Measurements from ENCODE around the gene SPDYE17.
"Not testable (repeated sequence)": the region's sequence is repeated elsewhere in the genome, so short reads cannot be mapped to it uniquely, and the experiment has no call there.

SPDYE17 gene

GRCh38 chr7:76999474-77000107 lies 32.6 kb downstream of the SPDYE17 start:
- DNase-seq (ENCODE audit: low read depth); H3K4me3 ChIP-seq (ENCODE audit: low read length): not testable (repeated sequence)

DNA sequence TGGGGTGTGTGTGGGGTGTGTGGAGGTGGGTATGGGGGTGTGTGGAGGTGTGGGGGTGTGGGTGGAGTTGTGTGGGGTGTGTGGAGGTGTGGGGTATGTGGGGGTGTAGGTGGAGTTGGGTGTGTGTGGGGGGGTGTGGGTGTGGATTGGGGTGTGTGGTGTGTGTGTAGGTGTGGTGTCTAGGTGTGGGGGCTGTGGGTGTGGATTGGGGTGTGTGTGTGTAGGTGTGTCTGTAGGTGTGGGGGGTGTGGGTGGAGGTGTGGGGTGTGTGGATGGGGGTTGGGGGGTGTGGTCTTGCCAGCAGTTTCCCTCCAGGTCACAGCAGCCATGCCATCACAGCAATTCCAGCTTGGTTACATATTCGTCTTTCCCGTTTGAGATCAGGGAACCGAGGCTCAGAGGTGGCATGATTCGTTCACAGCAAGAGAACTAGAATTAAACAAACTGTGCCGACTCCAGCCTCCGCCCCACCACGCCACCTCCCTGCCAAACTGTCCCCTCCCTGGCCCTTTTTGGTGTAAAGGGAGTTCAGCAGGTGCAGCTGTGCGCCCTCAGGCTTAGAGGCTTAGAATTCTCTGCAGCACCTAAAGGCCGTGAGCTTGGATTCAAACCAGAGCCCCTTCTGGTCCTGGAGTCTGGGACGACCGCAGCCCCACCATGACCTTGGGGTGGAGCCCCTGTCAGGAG lies 33.3 kb downstream of the SPDYE17 start:
- H3K4me3 ChIP-seq (ENCODE audit: low read length); DNase-seq (ENCODE audit: low read depth): not testable (repeated sequence)

DNA sequence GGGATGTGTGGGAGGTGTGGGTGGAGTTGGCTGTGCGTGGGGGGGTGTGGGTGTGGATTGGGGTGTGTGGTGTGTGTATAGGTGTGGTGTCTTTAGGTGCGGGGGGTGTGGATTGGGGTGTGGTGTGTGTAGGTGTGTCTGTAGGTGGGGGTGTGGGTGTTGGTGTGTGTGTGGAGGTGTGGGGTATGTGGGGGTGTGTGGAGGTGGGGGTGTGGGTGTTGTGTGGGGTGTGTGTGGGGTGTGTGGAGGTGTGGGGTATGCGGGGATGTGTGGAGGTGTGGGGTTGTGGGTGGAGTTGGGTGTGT lies 33.9 kb downstream of the SPDYE17 start:
- no peak for DNase-seq (ENCODE audit: low read depth)
- TF ChIP-seq, protein P1, sequence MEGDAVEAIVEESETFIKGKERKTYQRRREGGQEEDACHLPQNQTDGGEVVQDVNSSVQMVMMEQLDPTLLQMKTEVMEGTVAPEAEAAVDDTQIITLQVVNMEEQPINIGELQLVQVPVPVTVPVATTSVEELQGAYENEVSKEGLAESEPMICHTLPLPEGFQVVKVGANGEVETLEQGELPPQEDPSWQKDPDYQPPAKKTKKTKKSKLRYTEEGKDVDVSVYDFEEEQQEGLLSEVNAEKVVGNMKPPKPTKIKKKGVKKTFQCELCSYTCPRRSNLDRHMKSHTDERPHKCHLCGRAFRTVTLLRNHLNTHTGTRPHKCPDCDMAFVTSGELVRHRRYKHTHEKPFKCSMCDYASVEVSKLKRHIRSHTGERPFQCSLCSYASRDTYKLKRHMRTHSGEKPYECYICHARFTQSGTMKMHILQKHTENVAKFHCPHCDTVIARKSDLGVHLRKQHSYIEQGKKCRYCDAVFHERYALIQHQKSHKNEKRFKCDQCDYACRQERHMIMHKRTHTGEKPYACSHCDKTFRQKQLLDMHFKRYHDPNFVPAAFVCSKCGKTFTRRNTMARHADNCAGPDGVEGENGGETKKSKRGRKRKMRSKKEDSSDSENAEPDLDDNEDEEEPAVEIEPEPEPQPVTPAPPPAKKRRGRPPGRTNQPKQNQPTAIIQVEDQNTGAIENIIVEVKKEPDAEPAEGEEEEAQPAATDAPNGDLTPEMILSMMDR (conservative IDR thresholded peaks at IDR 0.05; ENCODE audit: low read length) = no peak
- H3K4me3 ChIP-seq (ENCODE audit: low read length) = no peak overlapping the region

GRCh38 chr7:76997381-76998284 lies 34.5 kb downstream of the SPDYE17 start:
- no peak overlapping the region for H3K4me3 ChIP-seq (ENCODE audit: low read length)
- TF ChIP-seq, protein P1 (conservative IDR thresholded peaks at IDR 0.05; ENCODE audit: low read length) = no peak
- DNase-seq (ENCODE audit: low read depth) = no peak

DNA sequence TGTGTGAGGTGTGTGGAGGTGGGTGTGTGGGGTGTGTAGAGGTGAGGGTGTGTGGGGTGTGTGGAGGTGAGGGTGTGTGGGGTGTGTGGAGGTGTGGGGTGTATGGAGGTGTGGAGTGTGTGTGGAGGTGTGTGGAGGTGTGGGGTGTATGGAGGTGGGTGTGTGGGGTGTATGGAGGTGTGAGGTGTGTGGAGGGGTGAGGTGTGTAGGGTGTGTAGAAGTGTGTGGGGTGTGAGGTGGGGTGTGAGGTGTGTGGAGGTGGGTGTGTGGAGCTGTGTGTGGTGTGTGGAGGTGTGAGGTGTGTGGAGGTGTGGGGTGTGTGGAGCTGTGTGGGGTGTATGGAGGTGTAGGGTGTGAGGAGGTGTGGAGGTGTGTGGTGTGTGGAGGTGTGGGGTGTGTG lies 35.2 kb downstream of the SPDYE17 start:
- H3K4me3 ChIP-seq (ENCODE audit: low read length); DNase-seq (ENCODE audit: low read depth): not testable (repeated sequence)

GRCh38 chr7:76994286-76994685 lies 37.9 kb downstream of the SPDYE17 start:
- H3K4me3 ChIP-seq (ENCODE audit: low read length); DNase-seq (ENCODE audit: low read depth): not testable (repeated sequence)

DNA sequence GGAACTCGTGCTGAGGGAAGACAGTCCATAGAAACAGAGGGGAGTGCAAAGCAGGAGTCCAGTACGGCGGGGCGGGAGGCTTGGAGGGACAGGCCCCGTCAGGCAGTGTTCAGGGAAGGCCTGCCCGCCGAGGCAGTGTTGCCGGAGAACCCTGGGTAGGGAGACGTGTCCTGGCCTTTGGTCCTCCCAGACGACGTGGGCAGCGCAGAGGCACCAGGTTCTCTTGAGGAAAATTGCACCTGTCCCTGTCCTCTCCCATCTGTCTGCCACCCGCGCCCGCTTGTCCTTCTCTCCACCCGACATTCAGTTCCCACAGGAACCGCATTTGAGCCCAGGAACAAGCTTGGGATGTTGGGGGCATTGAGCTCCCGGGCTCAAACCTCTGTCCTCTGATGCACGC lies 38.3 kb downstream of the SPDYE17 start:
- not testable (repeated sequence) for H3K4me3 ChIP-seq (ENCODE audit: low read length); DNase-seq (ENCODE audit: low read depth)

DNA sequence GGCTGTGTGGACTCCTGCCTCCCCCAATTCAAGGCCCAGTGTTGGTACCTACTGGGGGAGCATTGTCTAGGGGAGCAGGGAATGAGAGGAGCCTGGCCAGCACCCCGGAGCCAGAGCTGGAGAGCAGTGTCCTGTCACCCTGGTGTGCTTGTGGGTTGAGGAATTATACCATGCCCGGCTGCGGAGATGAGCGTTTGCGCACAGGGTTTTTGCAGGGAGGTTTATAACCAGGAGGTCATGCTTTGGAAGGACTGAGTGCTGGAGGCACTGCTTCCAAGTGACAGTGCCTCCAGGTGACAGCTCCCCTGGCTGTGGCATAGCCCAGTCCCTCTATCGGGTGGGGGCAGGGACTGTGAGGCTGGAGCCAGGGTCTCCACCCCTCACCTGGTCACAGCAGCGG lies 39.3 kb downstream of the SPDYE17 start:
- not testable (repeated sequence) for DNase-seq (ENCODE audit: low read depth)

DNA sequence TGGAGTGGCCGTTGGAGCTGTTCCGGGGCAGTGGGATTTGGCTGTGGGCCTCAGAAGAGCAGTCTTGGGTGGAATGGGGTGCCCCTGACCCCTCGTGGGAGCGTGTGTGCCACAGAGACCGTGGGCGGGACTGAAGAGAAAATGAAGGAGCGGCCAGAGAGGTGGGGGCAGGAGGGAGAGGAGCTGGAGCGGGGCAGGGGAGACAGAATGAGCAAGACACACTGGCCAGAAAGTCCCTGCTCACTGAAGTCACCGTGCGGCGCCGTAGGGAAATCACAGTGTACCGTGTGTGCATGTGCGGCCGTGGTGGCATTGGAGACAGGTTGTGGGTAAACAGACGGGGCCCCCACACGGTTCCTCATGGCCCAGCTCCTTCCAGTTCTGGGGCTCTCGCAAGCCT lies 40.0 kb downstream of the SPDYE17 start:
- DNase-seq (ENCODE audit: low read depth); H3K4me3 ChIP-seq (ENCODE audit: low read length): not testable (repeated sequence)

More for the DNA sequence above, 39.3 kb downstream of the SPDYE17 start:
- not testable (repeated sequence) for H3K4me3 ChIP-seq (ENCODE audit: low read length)

DNA sequence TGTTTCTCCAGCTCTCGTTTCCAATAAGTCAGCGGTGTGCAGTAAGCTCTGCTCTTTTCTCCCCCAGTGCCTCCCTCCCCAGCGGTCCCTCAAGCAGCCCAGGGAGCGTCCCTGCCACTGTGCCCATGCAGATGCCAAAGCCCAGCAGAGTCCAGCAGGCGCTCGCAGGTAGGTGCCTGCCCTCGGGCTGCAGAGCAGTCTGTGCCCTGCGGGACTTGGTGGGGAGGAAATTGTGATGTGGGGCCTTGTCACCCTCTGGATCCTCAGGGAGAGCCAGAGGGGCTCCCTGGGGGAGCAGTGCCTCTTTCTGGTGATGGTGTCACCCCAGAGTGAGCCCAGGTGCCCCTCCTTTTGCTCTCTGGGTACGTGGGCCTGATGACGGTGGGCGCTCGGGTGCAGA lies 42.0 kb downstream of the SPDYE17 start:
- not testable (repeated sequence) for H3K4me3 ChIP-seq (ENCODE audit: low read length); DNase-seq (ENCODE audit: low read depth)

DNA sequence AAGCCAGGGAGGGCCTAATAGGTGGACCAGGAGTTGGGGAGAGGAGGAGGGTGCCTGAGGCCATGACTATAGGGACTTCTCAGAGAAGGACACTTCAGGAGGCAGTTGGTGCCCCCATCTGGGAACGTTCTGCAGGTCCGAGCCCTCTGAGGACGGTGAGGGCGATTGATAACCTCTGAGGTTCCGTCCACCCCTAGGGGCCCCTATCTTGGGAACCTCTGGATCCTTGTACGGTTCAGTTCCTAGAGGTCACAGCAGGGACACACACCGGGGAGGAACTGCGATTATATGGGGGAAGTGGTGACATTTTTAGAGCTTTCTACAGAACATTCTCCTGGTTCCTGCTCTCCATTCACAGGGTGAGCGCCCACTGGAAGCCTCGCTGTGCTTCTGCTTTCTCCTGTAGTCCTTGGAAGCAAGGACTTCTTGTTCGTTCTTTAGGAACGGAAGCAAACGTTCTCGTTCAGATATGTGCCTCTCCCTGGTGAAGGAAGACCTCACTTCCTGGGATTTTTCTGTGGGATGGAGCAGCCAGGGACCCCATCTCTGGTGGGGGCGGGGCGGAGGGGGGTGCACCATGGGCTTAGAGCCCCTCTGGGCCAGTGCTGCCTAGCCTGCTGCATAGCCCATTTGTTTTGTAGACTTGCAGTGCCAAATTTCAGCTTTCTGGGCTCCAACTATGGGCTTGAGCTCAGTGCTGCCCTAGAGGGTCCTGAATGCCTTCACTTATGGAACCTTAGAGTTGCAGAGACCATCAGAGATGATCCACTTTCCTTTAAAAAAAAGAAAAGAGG lies 46.0 kb downstream of the SPDYE17 start:
- H3K4me3 ChIP-seq (ENCODE audit: low read length); DNase-seq (ENCODE audit: low read depth): not testable (repeated sequence)

- DNase-seq (ENCODE audit: low read depth); H3K4me3 ChIP-seq (ENCODE audit: low read length): not testable (repeated sequence)
These were observed 47.4 kb downstream of the SPDYE17 start for GRCh38 chr7:76984784-76985136.

DNA sequence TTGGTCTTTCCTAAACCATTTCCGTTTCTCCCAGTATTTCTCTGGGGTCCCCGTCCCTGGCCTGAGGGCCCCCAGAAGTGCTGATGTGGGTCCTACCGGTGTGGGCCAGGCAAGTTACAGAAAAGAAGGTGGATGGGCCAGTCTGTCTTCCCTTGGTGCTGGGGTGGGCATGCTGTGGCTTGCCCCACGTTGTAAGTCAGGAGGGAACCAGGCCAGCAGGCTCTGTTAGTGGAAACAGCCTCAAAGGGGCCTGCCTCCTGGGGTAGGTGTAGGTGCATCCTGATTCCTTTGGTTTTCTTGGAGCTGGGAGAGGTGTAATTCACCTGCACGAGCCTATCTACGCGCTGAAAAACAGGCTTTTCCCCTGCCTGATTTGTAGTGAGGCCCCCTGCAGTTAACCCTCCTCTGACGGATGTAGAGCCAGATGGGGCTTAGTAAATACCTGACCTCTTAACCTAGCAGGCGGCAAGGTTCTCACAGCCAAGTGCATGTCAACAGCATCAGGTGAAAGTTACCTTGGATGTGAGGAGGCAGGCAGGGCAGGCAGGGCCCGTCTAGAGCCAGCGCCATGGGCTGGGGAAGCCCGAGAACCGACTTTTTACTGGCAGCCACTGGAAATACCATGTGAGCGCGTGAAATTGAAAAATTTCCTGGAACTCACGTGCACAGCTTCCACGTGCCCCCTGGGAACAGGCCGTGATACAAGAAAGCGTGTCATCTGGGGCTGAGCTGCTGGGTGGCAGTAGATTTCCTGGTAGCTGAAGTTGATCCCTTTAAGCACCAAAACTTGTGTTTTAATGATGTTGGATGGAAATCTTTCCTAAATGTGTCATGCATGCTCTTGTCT lies 48.0 kb downstream of the SPDYE17 start:
- H3K4me3 ChIP-seq (ENCODE audit: low read length); DNase-seq (ENCODE audit: low read depth): not testable (repeated sequence)

- not testable (repeated sequence) for DNase-seq (ENCODE audit: low read depth); H3K4me3 ChIP-seq (ENCODE audit: low read length)
These were observed 48.8 kb downstream of the SPDYE17 start for GRCh38 chr7:76983333-76983732.

GRCh38 chr7:76982501-76982900 lies 49.7 kb downstream of the SPDYE17 start:
- H3K4me3 ChIP-seq (ENCODE audit: low read length); DNase-seq (ENCODE audit: low read depth): not testable (repeated sequence)
